Suprapubic skin (tissue), 4 donors: ENCODE data around the gene SMCO2.

ENCODE experiments used
- CTCF ChIP-seq, 2 donors: fragments of 200-600 bp in 1 of 2; fragments of 450-650 bp in 1 of 2; sonication (generic) in 1 of 2; IDR thresholded peaks; one replicate each; pipeline ENCODE4 v1.5.1; 2016 to 2019; ENCODE audit warnings: antibody characterized with exemption in 2 of 2, mild to moderate bottlenecking in 1 of 2, moderate library complexity in 1 of 2
- EP300 ChIP-seq: sonication (generic); formaldehyde crosslinking; IDR thresholded peaks from one replicate; pipeline ENCODE4 v1.6.1; 2017; ENCODE audit warnings: antibody characterized with exemption
- POLR2A ChIP-seq, 2 donors: fragments of 450-650 bp; IDR thresholded peaks; one replicate each; pipeline ENCODE4 v1.6.1; 2017; ENCODE audit warnings: antibody characterized with exemption in 2 of 2, mild to moderate bottlenecking in 2 of 2, moderate library complexity in 2 of 2
- POLR2AphosphoS5 ChIP-seq, 3 donors: sonication (generic); formaldehyde crosslinking; IDR thresholded peaks; one replicate each; pipeline ENCODE4 v1.6.1; 2017; ENCODE audit warnings: antibody characterized with exemption in 3 of 3

GRCh38 chr12:27517961-27518665 lies 71.6 kb downstream of the SMCO2 start:
- no peak for TF ChIP-seq POLR2AphosphoS5 (IDR thresholded peaks at IDR 0.05)
- no peak for TF ChIP-seq CTCF (IDR thresholded peaks at IDR 0.05)
- no peak for TF ChIP-seq EP300
- TF ChIP-seq POLR2A (IDR thresholded peaks at IDR 0.05), result no peak
